ENCODE results near the gene NXNL2.

DNA sequence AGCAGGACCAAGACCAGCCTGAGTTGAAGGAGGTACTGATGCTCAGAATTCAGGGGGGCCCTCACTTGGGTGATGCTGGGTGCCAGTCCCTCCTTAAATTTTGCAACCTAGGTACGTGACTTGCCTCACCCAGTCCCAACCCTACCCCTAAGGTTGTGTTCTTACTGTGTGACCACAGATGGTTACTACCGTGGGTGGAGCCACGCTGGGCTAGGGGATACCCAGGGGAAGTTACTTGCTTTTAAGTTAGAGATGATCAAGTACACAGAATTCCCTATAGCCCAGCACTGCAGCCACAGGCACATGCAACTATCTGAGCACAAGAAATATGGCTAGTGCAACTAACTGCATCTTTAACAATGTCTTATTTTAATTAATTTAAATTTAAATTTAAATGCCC, 32.9 kb downstream of the NXNL2 start:
- no peak for TF ChIP-seq EZH2phosphoT487 (IDR thresholded peaks at IDR 0.05; ENCODE audit: low read depth)
- TF ChIP-seq, protein P1, sequence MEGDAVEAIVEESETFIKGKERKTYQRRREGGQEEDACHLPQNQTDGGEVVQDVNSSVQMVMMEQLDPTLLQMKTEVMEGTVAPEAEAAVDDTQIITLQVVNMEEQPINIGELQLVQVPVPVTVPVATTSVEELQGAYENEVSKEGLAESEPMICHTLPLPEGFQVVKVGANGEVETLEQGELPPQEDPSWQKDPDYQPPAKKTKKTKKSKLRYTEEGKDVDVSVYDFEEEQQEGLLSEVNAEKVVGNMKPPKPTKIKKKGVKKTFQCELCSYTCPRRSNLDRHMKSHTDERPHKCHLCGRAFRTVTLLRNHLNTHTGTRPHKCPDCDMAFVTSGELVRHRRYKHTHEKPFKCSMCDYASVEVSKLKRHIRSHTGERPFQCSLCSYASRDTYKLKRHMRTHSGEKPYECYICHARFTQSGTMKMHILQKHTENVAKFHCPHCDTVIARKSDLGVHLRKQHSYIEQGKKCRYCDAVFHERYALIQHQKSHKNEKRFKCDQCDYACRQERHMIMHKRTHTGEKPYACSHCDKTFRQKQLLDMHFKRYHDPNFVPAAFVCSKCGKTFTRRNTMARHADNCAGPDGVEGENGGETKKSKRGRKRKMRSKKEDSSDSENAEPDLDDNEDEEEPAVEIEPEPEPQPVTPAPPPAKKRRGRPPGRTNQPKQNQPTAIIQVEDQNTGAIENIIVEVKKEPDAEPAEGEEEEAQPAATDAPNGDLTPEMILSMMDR (IDR thresholded peaks at IDR 0.05; ENCODE audit: low read depth, low read length) = no peak
